ENCODE results near the gene PITPNM3. TPM values are rescaled to one million over a fixed set of nuclear protein-coding genes. Genes with fewer than 3 reads are reported as not detected.
"Not testable (repeated sequence)": the region's sequence is repeated elsewhere in the genome, so short reads cannot be mapped to it uniquely, and the experiment has no call there.

Gene PITPNM3
- total RNA-seq, 1 donor from 2014 or later: 8.6 TPM

GRCh38 chr17:6485646-6486412 lies 70.5 kb downstream of the PITPNM3 start:
- no peaks in the 10 kb centered on the region for H3K27me3 ChIP-seq
- no peak for DNase-seq (ENCODE audit: extremely low spot score in 2 of 2)
- peaks cover 6% of the 10 kb centered on the region for H3K4me1 ChIP-seq
- no peaks in the 10 kb centered on the region for H3K9me3 ChIP-seq
- H3K4me3 ChIP-seq: no peak overlapping the region
- intact Hi-C loops (cut with DNase I): no loop called here
- TF ChIP-seq CTCF (IDR thresholded peaks at IDR 0.05): no peak
- no peak for TF ChIP-seq POLR2AphosphoS5 (IDR thresholded peaks at IDR 0.05; ENCODE audit: insufficient read depth in 1 of 2, low read depth in 1 of 2)
- TF ChIP-seq POLR2A (IDR thresholded peaks at IDR 0.05): no peak
- no peaks in the 10 kb centered on the region for H3K36me3 ChIP-seq
- H3K27ac ChIP-seq: no peak overlapping the region

- Histone ChIP-seq H3K27ac (no peak overlapping the region), H3K27me3 (no peaks in the 10 kb centered on the region), H3K9me3 (no peaks in the 10 kb centered on the region), H3K4me1 (peaks cover 6% of the 10 kb centered on the region), H3K36me3 (no peaks in the 10 kb centered on the region), H3K4me3 (no peak overlapping the region)
- intact Hi-C loops (cut with DNase I): no loop called here
- TF ChIP-seq POLR2AphosphoS5 (IDR thresholded peaks at IDR 0.05; ENCODE audit: insufficient read depth in 1 of 2, low read depth in 1 of 2) (no peak), POLR2A (IDR thresholded peaks at IDR 0.05) (no peak), CTCF (IDR thresholded peaks at IDR 0.05) (no peak)
- no peak for DNase-seq (ENCODE audit: extremely low spot score in 2 of 2)
These were observed 72.8 kb downstream of the PITPNM3 start for GRCh38 chr17:6483507-6483906.

- H3K36me3 ChIP-seq; H3K27me3 ChIP-seq; H3K4me1 ChIP-seq; intact Hi-C loops (cut with DNase I); H3K27ac ChIP-seq; DNase-seq (ENCODE audit: extremely low spot score in 2 of 2); H3K4me3 ChIP-seq; H3K9me3 ChIP-seq: not testable (repeated sequence)
These were observed 73.6 kb downstream of the PITPNM3 start for GRCh38 chr17:6482796-6483195.

GRCh38 chr17:6482105-6482455 lies 74.3 kb downstream of the PITPNM3 start:
- no peak overlapping the region for H3K27ac ChIP-seq
- intact Hi-C loops (cut with DNase I): no loop called here
- H3K4me3 ChIP-seq: no peak overlapping the region
- H3K4me1 ChIP-seq: no peaks in the 10 kb centered on the region
- H3K36me3 ChIP-seq: no peaks in the 10 kb centered on the region
- TF ChIP-seq CTCF (IDR thresholded peaks at IDR 0.05) (no peak), POLR2A (IDR thresholded peaks at IDR 0.05) (no peak), POLR2AphosphoS5 (IDR thresholded peaks at IDR 0.05; ENCODE audit: insufficient read depth in 1 of 2, low read depth in 1 of 2) (no peak)
- DNase-seq (ENCODE audit: extremely low spot score in 2 of 2): no peak
- H3K9me3 ChIP-seq: no peaks in the 10 kb centered on the region
- H3K27me3 ChIP-seq: no peaks in the 10 kb centered on the region

GRCh38 chr17:6480303-6480675 lies 76.1 kb downstream of the PITPNM3 start:
- Histone ChIP-seq H3K27me3 (no peaks in the 10 kb centered on the region), H3K9me3 (no peaks in the 10 kb centered on the region), H3K27ac (no peak overlapping the region), H3K4me3 (no peak overlapping the region), H3K36me3 (no peaks in the 10 kb centered on the region), H3K4me1 (peaks cover 4% of the 10 kb centered on the region)
- TF ChIP-seq CTCF (IDR thresholded peaks at IDR 0.05) (no peak), POLR2A (IDR thresholded peaks at IDR 0.05) (no peak), POLR2AphosphoS5 (IDR thresholded peaks at IDR 0.05; ENCODE audit: insufficient read depth in 1 of 2, low read depth in 1 of 2) (no peak)
- no peak for DNase-seq (ENCODE audit: extremely low spot score in 2 of 2)
- intact Hi-C loops (cut with DNase I): no loop called here
